ENCODE measurements around the gene CYP1A2.
"Not testable (repeated sequence)": the region's sequence is repeated elsewhere in the genome, so short reads cannot be mapped to it uniquely, and the experiment has no call there.

Gene CYP1A2

DNA sequence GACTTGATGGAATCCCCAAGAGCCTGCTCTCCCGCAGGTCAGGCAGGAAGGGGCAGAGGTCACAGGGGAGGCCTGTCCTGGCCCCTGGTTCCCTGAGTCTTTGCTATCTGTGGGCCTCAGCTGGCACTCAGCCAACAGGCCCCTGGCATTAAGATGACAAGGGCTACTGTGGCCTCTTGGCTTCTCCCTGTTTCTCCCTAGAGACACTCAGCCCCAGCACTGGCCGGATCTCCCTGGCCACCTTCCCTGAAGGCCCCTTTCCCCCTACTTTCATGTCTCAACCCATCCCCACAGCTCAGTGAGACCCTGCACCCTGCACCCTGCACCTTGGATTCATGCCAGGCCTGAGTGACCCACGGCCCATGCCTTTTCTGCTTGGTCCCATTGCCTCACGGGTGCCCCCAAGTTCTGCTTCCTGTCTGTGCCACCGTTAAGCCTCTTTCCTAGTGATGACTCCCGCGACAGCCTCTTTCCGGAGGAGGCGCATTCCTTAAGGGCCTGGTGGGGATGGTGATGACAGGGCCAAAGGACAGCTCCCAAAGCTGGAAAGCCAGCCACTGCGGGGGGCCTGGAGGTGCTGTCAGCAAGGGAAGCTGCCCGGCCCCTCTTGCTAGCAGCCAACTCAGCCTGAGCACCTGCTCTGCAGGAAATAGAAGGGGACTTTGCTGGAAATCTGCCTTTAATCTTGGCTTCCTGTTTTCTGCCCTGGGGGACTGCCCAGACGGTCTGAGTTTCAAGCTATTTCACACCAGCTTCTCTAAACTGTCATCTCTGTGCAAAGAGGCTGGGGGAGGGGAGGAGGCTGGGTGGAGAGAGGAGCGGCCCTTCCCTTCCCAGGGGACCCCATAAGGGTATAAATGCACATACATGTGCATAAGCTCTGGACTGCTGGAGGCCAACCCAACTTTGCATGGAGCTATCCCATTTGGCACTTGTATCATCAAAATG, 28.4 kb downstream of the CYP1A2 start:
- no peak for DNase-seq (ENCODE audit: low read depth)

DNA sequence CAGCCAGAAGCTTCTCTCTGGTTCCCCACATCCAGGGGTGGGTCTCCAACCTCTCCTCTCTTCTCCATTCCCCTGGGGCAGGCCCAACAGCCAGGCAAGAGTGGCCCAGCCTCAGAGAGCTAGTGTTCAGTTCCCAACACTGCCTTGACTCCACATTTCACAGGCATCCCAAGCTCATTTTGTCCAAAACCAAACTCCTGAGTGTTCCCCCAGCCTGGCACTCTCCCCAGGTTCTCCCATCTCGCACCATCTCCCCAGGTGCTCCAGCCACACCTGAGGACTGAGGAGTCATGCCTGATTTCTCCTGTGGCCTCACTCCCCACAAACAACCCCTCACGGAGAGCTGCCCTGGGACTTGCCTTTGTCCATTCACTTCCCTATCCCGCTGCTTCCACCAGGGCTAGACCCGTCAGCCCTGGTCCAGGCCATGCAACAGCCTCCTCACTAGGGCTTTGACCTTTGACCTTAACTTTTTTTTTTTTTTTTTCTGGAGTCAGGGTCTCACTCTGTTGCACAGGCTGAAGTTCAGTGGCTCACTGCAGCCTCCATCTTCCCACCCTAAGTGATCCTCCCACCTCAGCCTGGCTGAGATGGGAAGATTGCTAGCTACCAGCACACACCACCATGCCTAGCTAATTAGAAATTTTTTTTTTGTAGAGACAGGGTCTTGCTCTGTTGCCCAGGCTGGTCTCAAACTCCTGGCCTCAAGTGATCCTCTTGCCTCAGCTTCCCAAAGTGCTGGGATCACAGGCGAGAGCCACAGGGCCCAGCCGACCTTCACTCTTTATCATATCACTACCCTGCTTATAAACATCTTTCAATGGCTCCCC, 29.3 kb downstream of the CYP1A2 start:
- DNase-seq (ENCODE audit: low read depth): no peak

DNA sequence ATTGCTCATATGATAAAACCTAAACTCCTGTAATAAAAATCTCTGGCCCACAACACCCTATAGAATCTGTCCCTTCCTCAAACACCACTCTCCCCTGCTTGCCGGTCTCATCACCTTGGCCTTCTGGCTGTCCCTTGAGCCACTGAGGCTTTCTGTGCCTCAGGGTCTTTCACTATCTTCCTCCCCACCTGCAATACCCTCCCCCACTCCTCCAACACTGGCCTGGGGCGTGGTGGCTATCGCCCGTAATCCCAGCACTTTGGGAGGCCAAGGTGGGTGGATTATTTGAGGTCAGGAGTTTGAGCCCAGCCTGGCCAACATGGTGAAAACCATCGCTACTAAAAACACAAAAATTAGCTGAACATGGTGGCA, 29.9 kb downstream of the CYP1A2 start:
- DNase-seq (ENCODE audit: low read depth): no peak

DNA sequence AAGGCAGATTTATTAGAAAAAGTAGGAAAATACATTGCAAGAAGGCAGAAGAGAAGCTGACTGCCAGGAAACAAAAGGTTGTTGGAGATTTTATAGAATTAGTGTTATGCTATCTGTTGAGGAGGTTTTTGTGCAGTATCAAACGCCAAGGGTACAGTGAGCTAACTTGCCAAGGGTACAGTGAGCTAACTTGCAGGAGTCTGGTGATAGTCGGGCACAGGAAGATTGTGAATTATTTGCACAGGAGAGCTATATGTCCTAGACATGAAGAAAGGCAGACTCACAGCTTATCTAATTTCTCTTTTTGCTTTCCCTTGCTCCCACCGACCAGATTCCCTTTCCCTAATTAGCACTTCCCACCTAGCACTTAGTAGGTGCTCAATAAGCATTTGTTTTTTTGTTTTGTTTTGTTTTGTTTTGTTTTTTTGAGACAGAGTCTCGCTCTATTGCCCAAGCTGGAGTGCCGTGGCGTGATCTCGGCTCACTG, 30.6 kb downstream of the CYP1A2 start:
- DNase-seq (ENCODE audit: low read depth): no peak

DNA sequence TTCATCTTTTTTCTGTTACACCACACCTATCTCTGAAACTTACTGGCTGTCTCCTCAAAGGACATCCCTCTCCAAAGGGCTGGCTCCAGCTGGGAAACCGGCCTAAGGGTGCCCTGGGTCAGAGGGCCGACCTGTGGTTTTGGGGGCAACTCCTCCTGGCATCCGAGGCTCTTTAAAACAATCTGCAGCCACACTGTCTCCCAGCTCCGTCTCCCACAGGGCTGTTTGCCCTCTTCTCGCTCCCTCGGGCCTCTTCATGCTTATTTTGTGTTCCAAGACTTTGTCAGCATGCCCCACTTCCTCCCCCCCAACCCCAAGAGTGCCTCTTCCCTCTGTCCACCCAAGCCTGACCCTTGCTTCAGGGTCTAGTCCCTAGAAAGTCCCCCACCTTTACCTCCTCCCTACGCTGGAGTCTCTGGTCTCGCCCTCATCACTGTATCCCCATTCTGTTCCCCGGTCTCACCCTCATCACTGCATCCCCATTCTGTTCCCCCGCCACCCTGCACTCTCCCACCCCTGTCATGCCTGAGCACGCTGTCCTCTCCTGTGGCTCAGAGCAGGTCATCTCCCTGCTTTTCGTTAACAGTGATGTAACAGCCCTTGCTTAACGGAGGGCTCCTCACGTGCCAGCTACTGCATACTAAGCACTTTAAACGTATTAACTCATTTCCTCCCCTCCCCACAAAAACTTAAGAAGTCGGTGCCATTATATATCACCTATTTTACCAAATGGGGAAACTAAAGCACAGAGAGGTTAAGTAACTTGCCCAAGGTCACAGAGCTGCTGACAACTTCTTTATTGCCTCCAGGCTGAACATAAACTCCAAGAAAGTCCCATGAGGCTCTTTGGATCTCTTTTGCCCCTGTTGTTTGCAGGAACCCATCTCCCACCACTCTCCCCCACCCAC, 32.1 kb downstream of the CYP1A2 start:
- no peak for DNase-seq (ENCODE audit: low read depth)

DNA sequence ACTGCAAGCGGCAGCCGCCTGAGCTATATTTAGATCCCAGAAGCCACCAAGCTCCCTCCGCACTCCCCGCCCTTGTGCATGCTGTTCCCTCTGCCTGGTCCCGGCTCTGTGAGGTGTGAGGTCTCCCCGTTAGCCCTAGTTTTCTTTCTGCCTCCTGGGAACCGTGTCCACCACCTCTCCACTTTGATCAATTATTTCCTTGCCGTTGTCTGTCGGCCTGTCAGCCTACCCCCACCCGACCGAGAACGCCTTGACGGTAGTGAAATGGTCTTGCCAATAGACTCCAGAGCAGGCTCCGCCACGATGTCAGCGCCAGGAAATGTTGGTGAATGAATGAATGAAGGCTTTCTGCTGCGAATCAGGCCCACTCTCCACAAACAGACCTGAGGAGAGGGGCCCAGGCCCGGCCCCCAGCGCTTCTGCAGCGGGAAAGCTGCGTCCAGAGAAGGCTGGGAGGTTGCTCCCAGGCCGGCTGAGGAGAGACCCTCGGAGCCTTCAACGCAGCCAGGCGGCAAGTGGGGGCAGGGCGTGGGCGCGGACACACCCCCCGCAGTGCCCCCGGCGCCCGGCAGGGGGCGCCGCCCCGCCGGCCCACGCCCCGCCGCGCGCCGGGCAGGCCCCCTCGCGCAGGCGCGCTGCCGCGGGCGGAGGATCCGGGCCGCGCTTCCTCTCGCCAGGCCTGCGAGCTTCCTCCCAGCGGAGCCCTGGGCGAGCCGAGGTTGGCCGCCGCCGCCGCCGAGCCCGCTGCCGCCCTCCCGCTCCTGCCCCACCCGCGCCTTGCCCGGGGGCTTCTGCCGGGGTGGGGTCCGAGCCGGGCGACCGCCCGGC, 33.0 kb downstream of the CYP1A2 start, which contains the start of gene CSK:
Gene CSK (plus strand): TSS at position 650 of the 828 bp plus-strand sequence. CDS start 16,218 bp downstream, outside the sequence.
- no peak for DNase-seq (ENCODE audit: low read depth)

DNA sequence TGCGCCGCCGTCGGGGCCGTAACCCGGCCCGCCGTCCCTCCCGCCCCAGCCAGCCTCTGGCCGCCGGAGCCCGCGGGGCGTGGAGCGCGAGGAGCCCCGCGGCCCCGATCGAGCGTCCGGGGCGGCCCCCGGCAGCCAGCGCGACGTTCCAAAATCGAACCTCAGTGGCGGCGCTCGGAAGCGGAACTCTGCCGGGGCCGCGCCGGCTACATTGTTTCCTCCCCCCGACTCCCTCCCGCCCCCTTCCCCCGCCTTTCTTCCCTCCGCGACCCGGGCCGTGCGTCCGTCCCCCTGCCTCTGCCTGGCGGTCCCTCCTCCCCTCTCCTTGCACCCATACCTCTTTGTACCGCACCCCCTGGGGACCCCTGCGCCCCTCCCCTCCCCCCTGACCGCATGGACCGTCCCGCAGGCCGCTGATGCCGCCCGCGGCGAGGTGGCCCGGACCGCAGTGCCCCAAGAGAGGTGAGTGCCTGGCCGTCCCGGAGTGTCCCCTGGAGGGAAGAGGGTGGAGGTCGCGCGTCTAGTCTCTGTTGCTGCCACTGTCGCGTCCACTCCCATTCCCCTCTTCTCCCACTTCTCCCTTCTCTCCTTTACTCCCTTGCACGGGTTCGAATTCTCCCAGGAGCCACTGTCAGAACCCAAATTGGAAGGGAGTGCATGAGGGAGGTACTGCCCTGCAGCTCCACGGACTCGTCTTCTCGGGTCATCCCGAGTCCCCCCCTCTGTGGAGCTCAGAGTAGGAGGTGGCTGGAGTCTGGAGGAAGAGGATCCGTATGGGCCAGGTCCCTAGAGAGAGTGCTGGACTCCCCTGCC, 33.8 kb downstream of the CYP1A2 start:
- DNase-seq (ENCODE audit: low read depth): no peak

DNA sequence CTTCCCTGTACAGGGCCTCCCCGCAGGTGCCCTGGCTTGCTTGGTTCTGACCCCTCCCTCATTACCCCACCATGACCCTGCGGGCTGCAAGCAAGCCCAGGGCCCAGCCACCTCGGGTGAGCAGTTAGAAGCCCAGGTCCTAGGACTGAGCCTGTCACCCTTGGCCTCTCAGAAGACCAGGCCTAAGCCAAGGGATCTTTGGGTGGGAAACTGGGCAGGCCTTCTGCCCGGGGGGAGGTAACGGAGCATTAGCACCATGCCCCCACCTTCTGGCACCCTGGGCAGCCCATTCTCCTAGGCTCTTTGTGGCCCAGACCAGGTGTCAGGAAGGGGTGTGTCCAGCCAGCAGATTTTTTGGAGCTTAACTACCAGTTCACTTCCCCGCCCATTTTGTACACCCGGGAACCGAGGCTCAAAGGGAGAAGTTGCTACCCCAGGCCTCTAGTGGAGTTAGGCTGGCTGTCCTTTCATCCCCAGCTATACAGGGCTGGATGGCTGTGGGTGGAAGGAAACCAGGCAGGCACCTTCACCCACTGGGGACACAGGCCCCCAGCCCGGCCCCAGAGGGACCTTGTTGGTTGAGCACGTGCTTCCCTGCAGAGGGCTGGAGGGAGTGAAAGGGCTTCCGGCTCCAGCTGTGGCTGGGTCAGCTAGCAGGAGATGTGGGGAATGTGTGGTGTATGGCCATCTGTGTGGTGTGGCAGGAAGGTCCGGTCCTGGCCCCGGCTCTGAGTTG, 34.6 kb downstream of the CYP1A2 start:
- no peak for DNase-seq (ENCODE audit: low read depth)

DNA sequence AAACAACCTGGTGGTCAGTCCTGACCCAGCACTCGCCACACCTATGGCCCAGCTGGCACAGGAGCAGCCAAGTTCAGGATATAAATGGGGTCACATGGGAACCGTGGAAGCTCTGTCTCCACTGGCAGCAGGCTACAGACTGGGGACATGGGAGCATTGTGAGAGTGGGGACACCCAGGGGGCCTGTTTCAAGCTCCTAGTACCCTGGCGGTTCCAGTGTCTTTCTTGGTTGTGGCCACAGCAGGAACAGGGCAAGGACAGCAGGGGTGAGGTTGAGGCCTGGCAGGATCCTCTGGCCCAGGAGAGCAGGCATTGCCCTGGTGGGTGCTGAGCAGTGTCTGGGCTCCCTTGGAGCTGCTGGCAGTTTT, 35.1 kb downstream of the CYP1A2 start:
- no peak for DNase-seq (ENCODE audit: low read depth)

DNA sequence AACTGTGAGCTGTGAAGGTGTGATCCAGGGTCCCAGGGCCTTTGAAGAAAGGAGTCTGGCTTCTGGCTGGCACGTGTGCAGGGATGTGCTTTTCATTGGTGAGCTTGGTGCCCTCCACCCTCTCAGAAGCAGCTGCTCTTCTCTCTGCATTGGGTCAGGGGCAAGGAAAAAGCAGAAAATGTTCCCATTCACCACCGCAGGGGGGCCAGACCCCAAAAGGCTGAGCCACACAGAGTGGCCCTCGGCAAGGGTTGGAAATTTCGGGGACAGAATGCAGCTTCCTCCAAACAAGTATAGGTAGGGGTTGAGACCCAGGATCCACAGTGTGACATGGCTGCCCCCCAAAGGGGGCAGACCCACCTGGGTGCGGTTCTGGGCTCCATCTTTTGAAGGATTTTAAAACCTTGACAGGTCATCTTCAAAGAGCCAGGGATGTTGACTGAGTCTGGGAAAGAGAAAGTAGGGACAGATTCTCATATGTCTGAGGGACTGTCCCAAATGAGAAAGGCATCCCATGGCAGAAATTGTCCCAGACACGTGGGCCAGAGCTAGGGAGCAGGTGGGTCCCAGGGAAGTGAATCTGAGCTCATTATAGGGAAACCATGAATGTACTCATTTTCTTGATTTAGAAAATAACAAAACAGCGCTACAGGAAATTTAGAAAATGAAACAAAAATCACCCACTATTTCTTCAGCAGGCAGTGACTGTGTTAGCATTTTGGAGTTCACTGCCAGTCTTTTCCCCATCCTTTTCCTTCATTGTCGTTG, 36.0 kb downstream of the CYP1A2 start:
- DNase-seq (ENCODE audit: low read depth): no peak

DNA sequence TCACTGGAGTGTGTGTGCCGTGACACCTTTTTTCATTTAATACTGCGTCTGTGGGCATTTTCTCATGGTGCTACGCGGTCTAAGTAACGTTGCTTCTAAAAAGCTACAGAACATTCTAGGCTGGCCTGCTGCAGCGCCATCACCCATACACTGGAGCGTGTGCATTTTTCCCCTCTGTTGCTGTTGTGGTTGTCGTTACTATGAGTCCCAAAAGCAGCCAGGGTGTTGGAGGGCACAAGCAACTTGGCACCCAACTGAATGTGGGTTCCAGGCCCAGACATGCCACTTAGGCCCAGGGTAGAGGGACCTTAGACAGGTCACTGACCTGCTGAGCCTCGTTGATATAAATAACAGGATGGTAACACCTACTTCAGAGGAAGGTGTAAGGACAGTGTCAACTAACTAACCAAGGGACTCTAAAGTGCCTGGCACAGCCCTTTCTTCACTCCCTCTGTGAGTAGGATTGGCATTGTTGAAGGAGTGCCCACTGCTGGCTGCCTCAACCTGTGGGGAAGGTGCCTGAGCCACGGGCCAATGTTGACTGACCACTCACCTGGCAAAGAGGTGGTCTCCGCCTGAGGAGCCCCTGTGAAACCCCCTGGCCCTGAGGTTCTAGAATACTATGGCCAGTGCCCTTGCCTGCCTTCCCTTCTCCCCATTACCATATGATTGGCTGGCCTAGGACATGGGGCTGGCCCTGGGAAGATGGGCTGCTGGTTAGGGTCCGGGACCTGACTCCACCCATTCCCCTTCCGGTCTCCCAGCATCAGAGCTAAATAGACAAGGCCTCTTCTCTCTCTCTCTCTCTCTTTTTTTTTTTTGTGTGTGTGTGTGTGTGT, 36.8 kb downstream of the CYP1A2 start:
- no peak for DNase-seq (ENCODE audit: low read depth)

DNA sequence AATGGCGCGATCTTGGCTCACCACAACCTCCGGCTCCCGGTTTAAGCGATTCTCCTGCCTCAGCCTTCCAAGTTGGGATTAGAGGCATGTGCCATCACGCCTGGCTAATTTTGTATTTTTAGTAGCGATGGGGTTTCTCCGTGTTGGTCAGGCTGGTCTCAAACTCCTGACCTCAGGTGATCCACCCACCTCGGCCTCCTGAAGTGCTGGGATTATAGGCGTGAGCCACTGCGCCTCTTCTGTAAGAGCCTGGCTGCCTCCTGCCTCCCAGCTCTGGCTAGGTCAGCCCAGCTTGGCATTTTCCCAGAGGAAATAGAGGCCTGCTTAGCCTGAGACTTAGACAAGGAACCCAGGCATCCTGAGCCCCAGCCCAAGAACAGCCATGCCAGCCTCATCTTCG, 37.4 kb downstream of the CYP1A2 start:
- DNase-seq (ENCODE audit: low read depth): not testable (repeated sequence)

DNA sequence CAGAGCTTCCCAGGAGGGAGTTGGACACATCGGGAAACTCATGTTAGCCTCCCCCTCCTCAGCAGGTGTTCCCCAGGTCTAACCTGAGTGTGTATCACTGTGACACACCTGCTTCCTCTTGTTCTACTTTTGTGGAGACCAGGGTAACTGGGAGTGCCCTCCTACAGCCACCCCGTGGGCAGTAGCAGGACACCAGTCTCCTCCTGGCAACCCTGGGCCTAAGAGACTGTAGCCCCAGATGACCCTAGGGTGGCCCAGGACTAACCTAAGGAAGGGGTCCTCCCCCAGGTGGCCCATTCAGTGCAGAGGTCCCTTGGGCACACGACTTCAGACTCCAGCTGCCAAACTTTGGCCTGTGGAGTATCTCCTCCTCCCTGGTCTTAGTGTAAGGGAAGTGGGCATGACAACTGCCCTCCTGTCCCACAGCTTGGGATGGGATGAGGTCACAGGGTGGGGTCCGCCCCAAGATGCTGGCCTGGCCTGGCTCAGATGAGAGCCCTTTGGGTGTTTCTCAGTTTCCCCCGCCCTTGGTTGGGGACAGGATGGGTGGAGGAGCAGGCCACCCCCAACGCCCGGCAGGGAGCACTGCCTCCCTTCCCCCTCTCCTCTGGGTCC, 38.0 kb downstream of the CYP1A2 start:
- DNase-seq (ENCODE audit: low read depth): no peak

DNA sequence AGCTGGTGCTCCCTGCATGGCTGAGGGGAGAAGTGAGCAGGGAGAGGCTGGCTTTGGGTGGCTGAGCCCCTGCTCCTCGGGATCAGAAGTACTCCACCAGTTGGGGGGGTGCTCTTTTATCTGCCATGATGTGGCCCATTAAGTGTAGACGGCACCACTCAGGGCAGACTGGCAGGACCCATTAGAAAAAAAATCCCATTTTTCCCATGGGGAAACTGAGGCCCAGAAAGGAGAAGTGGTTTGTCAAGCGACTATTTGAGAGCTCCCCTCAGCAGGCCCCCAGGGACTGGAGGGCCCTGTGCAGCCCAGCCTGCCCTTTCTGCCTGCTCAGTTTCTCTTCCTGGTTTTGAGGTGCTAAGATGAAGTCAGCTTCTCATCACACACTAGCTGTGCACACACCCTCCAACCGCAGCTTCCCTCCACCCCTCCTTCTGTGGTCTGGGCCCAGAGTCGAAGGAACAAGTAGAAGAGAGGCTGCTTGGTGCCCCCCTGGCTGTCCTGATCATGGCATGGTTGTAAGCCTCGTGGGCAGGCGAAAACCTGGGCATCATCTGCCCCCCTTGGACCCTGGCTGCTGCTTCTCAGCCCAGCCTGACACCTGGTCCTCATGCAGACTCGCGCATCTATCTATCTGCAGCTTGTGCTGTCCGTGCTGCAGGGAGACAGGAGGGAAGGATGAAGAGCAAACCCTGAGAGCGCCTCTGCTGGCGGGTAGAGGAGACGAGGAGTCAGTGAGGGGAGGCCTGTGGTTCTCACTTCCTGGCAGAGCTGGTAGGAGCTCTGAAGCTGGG, 38.8 kb downstream of the CYP1A2 start:
- no peak for DNase-seq (ENCODE audit: low read depth)

DNA sequence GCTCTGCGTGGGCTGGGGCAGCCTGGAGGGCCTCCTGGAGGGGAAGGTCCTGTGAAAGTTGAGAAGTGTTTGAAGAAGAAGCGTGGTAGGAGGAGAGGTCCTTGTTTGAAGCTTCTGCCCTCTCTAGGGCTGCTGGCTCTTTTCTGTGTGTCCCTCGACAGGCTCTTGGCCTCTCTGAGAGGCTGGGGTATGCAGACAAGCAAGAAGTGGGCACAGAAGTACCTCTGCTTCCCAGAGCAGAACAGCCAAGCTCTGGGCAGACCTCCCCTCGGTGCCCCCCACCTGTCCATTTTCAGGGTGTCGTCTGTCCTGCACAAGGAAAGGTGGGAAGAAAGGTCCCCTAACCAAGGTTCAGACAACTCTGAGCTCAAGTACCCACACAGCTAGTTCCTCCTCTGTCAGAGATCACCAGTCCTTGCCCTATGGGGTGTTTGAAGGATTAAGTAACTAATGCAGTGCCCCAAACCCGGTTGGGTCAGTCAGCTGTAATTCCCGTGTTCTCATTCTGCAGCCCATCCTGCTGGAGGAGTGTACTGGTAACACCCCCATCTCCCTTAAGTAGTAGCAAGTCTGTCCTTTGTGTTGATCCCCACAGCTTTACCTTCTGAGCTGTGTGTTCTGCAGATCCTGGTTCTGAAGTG, 39.5 kb downstream of the CYP1A2 start:
- DNase-seq (ENCODE audit: low read depth): no peak

DNA sequence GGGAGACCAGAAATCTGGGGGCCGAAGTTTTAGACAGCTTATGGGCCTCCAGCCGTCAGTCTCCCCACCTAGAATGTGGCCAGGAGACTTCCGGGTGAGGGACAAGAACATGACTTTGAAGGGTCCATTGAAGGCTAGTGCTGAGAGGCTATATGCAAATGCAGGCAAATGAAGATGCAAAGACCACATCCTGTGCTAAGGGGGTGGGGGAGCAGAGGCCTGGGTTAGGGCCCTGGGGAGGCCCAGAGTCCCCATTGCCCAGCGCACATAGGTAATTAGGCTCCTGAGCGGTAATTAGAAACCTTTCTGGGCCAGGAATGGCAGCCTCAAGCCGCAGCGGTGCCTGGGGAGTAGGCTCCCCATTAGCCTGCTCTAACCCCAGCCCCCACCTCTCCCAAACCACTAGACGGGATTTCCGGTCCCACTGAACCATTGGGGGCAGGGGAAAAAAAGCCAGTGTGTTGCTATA, 40.1 kb downstream of the CYP1A2 start:
- DNase-seq (ENCODE audit: low read depth): no peak

All from GM04504 (cell line).